Kidney epithelial cell (primary cell): ENCODE results near the gene PACS2. TPM values are rescaled to one million over a fixed set of nuclear protein-coding genes. Genes with fewer than 3 reads are reported as not detected.

Experiments used
- DNase-seq: peaks from one replicate; pipeline ENCODE4 v3.0.0-alpha.2; 2010; ENCODE audit warnings: low read depth
- H3K27me3 ChIP-seq: 2 replicates; pipeline ENCODE4 v1.6.0; 2011; ENCODE audit warnings: low read length; ENCODE audit not compliant: control insufficient read depth, insufficient read depth
- H3K36me3 ChIP-seq: 2 replicates; pipeline ENCODE4 v1.5.1; 2011; ENCODE audit warnings: low read length; ENCODE audit not compliant: control insufficient read depth, insufficient read depth
- H3K4me3 ChIP-seq: 2 replicates; pipeline ENCODE4 v1.5.1; 2011; ENCODE audit warnings: low read depth, mild to moderate bottlenecking, control low read depth, low read length
- total RNA-seq: library from RNA; depleted of rRNA; stranded (reverse); fragments of >200 nt; gene quantifications from 2 replicates; pipeline ENCODE4 v1.2.3, GENCODE V29; 2015
- TF ChIP-seq, protein P1 (sequence below): IDR thresholded peaks from 2 replicates; pipeline ENCODE4 v1.5.1; 2011; ENCODE audit warnings: mild to moderate bottlenecking, moderate library complexity, low read length, control low read depth, inconsistent platforms; ENCODE audit not compliant: insufficient read depth, poor library complexity, severe bottlenecking

The PACS2 gene
- total RNA-seq, 1 donor from 2014 or later = 105 TPM

DNA sequence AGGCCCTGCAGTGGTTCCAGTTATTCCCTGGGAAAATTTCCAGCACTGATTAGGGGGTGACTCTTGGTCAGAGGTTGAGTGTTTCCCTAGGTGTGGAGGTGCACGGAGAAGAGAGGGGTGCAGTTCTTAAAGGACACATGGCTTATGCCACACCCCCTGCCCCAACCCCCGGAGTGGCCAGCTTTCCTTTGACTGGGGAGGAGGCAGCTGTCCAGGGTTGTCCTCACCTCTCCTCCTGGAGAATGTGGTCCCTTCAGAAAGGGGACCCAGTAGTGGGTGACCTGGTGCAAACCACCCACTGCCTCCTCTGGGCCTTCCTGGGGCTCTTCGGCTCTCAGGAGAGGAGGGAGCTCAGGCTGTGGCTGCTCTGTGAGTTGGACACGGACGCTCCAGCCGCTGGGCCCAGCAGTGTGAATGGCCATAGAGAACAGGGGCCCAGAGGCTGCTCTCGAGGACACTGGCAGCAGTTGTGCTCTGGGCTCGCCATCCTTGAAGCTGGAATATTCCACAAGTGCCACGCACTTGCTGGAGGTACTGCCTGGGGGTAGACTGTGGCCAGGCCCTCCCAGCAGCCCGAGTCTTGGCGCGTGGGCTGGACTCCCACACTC is 13.6 kb downstream of the PACS2 start:
- no peak for DNase-seq
- Histone ChIP-seq H3K36me3 (no peaks in the 10 kb centered on the region), H3K27me3 (no peaks in the 10 kb centered on the region), H3K4me3 (no peak overlapping the region)
- TF ChIP-seq, protein P1, sequence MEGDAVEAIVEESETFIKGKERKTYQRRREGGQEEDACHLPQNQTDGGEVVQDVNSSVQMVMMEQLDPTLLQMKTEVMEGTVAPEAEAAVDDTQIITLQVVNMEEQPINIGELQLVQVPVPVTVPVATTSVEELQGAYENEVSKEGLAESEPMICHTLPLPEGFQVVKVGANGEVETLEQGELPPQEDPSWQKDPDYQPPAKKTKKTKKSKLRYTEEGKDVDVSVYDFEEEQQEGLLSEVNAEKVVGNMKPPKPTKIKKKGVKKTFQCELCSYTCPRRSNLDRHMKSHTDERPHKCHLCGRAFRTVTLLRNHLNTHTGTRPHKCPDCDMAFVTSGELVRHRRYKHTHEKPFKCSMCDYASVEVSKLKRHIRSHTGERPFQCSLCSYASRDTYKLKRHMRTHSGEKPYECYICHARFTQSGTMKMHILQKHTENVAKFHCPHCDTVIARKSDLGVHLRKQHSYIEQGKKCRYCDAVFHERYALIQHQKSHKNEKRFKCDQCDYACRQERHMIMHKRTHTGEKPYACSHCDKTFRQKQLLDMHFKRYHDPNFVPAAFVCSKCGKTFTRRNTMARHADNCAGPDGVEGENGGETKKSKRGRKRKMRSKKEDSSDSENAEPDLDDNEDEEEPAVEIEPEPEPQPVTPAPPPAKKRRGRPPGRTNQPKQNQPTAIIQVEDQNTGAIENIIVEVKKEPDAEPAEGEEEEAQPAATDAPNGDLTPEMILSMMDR = no peak

DNA sequence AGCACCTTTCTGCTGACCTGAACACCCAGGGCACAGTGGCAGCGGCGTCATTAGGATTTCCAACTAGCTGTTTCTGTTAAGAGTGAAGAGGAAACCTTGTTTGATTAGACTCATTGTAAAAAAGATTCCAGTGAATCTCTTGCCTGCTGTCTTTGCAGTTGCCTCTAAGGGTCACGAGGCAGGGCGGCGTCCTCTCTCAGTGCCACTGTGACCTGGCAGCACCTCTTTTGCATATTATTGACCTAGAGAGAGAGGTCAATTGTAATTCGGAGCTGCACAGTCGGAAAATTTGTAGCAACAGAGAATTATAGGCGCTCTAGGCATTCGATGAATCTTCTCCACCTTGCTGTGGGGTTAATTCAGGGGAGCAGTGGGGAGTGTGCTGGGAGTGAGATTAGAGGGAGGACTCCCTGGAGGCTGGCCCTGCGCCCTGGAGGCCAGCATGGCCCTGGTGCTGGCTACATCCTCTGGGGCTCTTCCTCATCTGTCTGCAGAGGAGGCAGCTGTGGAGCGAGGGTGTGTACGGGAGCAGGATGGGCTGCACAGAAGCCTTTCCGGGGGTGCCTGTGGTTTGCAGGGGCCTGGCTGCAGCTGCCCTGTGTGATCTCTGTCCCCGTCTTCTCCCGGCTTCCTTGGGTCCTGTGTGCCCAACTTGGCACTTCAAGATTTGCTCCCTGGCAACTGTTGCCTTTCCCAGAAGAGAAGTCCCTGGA is 14.3 kb downstream of the PACS2 start:
- H3K36me3 ChIP-seq = no peaks in the 10 kb centered on the region
- no peaks in the 10 kb centered on the region for H3K27me3 ChIP-seq
- no peak overlapping the region for H3K4me3 ChIP-seq
- TF ChIP-seq, protein P1 = no peak
- no peak for DNase-seq

DNA sequence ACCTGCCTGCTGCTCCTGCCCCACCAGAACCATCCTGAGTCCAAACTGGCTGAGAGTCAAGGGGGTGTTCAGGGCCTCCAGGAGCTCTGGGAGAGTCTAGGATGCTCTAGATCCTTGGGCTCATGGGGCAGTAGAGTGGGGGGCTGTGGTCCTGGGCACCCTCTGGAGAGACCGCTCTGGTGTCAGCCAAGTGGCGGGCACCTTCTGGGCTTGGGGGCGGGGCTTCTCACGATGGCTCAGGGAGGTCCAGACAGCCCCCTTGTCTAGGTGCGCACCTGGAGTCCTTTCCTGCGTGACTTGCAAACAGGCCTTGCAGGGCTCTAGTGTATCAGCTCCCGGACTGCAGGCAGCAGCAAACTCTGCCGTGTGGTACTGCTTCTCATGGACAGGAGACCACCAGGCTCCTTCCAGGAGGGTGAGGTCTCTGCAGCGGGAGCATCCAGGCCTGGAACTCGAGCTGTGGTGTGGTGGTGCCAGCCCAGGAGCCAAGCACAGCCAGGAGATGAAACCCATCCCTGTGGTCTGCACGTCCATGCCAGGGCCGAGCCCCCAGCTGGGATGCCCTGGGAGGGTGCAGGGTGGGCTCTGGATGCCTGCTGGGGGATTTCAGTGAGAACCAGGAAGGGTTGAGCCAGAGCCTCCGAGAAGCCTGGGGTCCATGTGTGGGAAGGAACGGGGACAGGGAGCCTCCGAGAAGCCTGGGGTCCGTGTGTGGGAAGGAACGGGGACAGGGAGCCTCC is 15.0 kb downstream of the PACS2 start:
- H3K27me3 ChIP-seq = no peaks in the 10 kb centered on the region
- DNase-seq = no peak
- no peak overlapping the region for H3K4me3 ChIP-seq
- TF ChIP-seq, protein P1 = no peak
- no peaks in the 10 kb centered on the region for H3K36me3 ChIP-seq

GRCh38 chr14:105330491-105330895 is 15.9 kb downstream of the PACS2 start:
- no peaks in the 10 kb centered on the region for H3K27me3 ChIP-seq
- TF ChIP-seq, protein P1 = no peak
- no peak for DNase-seq
- no peak overlapping the region for H3K4me3 ChIP-seq
- no peaks in the 10 kb centered on the region for H3K36me3 ChIP-seq

GRCh38 chr14:105331575-105332349 is 17.2 kb downstream of the PACS2 start:
- TF ChIP-seq, protein P1 = no peak
- no peak overlapping the region for H3K4me3 ChIP-seq
- no peaks in the 10 kb centered on the region for H3K36me3 ChIP-seq
- DNase-seq = no peak
- no peaks in the 10 kb centered on the region for H3K27me3 ChIP-seq
